GM12878 (cell line): Measurements from ENCODE around the gene NOC4L. TPM values are rescaled to one million over a fixed set of nuclear protein-coding genes. Genes with fewer than 3 reads are reported as not detected.

ENCODE experiments used
- CBX3 ChIP-seq: fragments of 200-600 bp; sonication (generic); IDR thresholded peaks from 2 replicates; pipeline ENCODE4 v1.6.1; 2016; ENCODE audit warnings: low read depth, borderline replicate concordance
- CHD1 ChIP-seq: IDR thresholded peaks from 2 replicates; pipeline ENCODE4 v1.6.1; 2012; ENCODE audit warnings: low read depth, low read length, improper control_type of control experiment
- CHD4 ChIP-seq: fragments of 200-600 bp; sonication (generic); IDR thresholded peaks from 2 replicates; pipeline ENCODE4 v1.6.1; 2016; ENCODE audit warnings: mild to moderate bottlenecking
- EGR1 ChIP-seq, 2 experiments: IDR thresholded peaks; 1 replicate in 1 of 2; 2 replicates in 1 of 2; pipeline ENCODE4 v1.6.1; 2011 to 2012; ENCODE audit warnings: low read depth in 2 of 2, low read length in 2 of 2, borderline replicate concordance in 1 of 2, mild to moderate bottlenecking in 1 of 2, moderate library complexity in 1 of 2
- HDAC2 ChIP-seq: fragments of 200-600 bp; sonication (generic); IDR thresholded peaks from 2 replicates; pipeline ENCODE4 v1.6.1; 2017
- IKZF2 ChIP-seq, 2 experiments: fragments of 450-650 bp; IDR thresholded peaks; 2 replicates each; pipeline ENCODE4 v1.6.1; 2017; ENCODE audit warnings: mild to moderate bottlenecking in 2 of 2, moderate library complexity in 2 of 2
- IRF4 ChIP-seq: IDR thresholded peaks from 2 replicates; pipeline ENCODE4 v1.6.1; 2011; ENCODE audit warnings: low read depth, low read length
- JUND ChIP-seq: IDR thresholded peaks from 2 replicates; pipeline ENCODE4 v1.6.1; 2012; ENCODE audit warnings: low read depth, mild to moderate bottlenecking, low read length, improper control_type of control experiment, moderate library complexity
- KDM1A ChIP-seq: fragments of 200-600 bp; sonication (generic); IDR thresholded peaks from 2 replicates; pipeline ENCODE4 v1.6.1; 2016; ENCODE audit warnings: borderline replicate concordance
- MXI1 ChIP-seq: fragments of 150-350 bp; IDR thresholded peaks from 2 replicates; pipeline ENCODE4 v1.6.1; 2011; ENCODE audit warnings: low read depth, mild to moderate bottlenecking, inconsistent platforms, low read length, improper control_type of control experiment
- NFXL1 ChIP-seq: fragments of 450-650 bp; IDR thresholded peaks from 2 replicates; pipeline ENCODE4 v1.6.1; 2017; ENCODE audit warnings: antibody characterized with exemption, mild to moderate bottlenecking, borderline replicate concordance
- POLR2AphosphoS5 ChIP-seq: IDR thresholded peaks from 2 replicates; pipeline ENCODE4 v1.6.1; 2011; ENCODE audit warnings: mild to moderate bottlenecking, low read length, inconsistent platforms
- SMARCA5 ChIP-seq: fragments of 450-650 bp; IDR thresholded peaks from 2 replicates; pipeline ENCODE4 v1.6.1; 2017; ENCODE audit warnings: mild to moderate bottlenecking
- STAT1 ChIP-seq: fragments of 450-650 bp; conservative IDR thresholded peaks from 2 replicates; pipeline ENCODE4 v1.6.1; 2014; ENCODE audit warnings: antibody characterized with exemption, mild to moderate bottlenecking
- TCF7 ChIP-seq: IDR thresholded peaks from 2 replicates; pipeline ENCODE4 v1.6.1; 2014; ENCODE audit warnings: antibody characterized with exemption, borderline replicate concordance
- ZNF207 ChIP-seq: fragments of 450-650 bp; IDR thresholded peaks from 2 replicates; pipeline ENCODE4 v1.6.1; 2014; ENCODE audit warnings: antibody characterized with exemption, mild to moderate bottlenecking, borderline replicate concordance
- polyA plus RNA-seq, 11 experiments: library from polyadenylated mRNA; depleted of rRNA in 4 of 11; unstranded in 6 of 11; stranded (reverse) in 5 of 11; fragments of >200 nt; fragmentation: Nextera tagmentation in 4 of 11; fragmentation: Illumina TruSeq in 1 of 11; extraction: Ambion mirVana in 4 of 11; extraction: Trizol in 1 of 11; gene quantifications; 1 replicate in 1 of 11; 2 replicates in 10 of 11; pipeline versions ENCODE4 v1.2.1 to v1.2.3, GENCODE V29; 2011 to 2016; ENCODE audit warnings: inconsistent platforms in 2 of 11, missing spikeins in 2 of 11, low read depth in 1 of 11
- total RNA-seq, 4 experiments: library from RNA; depleted of rRNA in 3 of 4; stranded (reverse); fragments of >200 nt in 3 of 4; fragmentation: Illumina TruSeq in 1 of 4; extraction: Trizol in 1 of 4; gene quantifications; 2 replicates each; pipeline versions ENCODE4 v1.2.1 to v1.2.3, GENCODE V29; 2013 to 2021
- TF ChIP-seq, protein P1 (sequence below): IDR thresholded peaks from 2 replicates; pipeline ENCODE4 v1.6.1; 2012; ENCODE audit warnings: low read length, inconsistent platforms
- TF ChIP-seq, protein P2 (sequence below): fragments of 150-350 bp; IDR thresholded peaks from 2 replicates; pipeline ENCODE4 v1.6.1; 2016; ENCODE audit warnings: low read depth, low read length
- TF ChIP-seq, protein P3 (sequence below): IDR thresholded peaks from 2 replicates; pipeline ENCODE4 v1.6.1; 2011; ENCODE audit warnings: low read depth, mild to moderate bottlenecking, low read length, moderate library complexity, borderline replicate concordance; ENCODE audit errors: extremely low read depth
- TF ChIP-seq, protein P4 (sequence below): fragments of 450-650 bp; conservative IDR thresholded peaks from 2 replicates; pipeline ENCODE4 v1.6.1; 2017; ENCODE audit warnings: mild to moderate bottlenecking, moderate library complexity
- TF ChIP-seq, protein P5 (sequence below): fragments of 150-350 bp; IDR thresholded peaks from 2 replicates; pipeline ENCODE4 v1.6.1; 2014; ENCODE audit warnings: mild to moderate bottlenecking, low read depth, low read length

The NOC4L gene
- total and polyA plus RNA-seq, 10 of the 15 experiments (the other 5 are each of a cell fraction or from before 2014, with no cell fraction given): 0.72 to 68.2 (median 15.2) TPM

DNA sequence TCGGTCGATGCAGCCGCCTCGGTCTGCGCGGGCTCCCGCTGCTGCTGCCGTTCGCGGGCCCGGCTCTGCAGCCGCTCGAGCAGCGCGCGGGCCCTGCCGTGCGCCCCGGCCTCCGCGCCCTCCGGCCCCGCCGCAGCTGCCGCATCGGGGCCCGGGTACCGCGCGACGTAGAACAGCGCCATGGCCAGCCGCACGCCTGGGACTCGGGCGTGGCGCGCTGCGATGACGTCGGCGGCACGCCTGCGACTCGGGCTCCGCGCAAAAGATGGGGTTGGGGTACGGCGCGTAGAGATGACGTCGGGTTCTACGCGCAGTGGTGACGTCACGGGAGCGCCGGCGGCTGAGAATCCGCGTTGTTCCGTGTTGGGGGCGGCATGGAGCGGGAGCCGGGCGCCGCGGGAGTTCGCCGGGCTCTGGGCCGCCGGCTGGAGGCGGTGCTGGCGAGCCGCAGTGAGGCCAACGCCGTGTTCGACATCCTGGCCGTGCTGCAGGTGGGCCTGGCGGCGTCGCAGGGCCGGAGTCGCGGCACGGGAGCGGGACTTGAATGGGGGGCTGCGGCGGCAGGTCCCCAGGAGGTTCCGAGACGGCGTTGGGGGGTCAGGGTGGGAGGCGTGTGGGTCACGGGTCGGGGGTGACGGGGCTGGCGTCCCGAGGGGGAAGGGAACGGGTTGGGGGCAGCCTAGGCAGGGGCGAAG lies at the start of gene NOC4L, which contains the start of gene DDX51 (continued):
- TF ChIP-seq, protein P1, sequence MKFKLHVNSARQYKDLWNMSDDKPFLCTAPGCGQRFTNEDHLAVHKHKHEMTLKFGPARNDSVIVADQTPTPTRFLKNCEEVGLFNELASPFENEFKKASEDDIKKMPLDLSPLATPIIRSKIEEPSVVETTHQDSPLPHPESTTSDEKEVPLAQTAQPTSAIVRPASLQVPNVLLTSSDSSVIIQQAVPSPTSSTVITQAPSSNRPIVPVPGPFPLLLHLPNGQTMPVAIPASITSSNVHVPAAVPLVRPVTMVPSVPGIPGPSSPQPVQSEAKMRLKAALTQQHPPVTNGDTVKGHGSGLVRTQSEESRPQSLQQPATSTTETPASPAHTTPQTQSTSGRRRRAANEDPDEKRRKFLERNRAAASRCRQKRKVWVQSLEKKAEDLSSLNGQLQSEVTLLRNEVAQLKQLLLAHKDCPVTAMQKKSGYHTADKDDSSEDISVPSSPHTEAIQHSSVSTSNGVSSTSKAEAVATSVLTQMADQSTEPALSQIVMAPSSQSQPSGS: no peak
- peak; percentile 77 for TF ChIP-seq POLR2AphosphoS5
- no peak for TF ChIP-seq CHD1
- TF ChIP-seq, protein P2, sequence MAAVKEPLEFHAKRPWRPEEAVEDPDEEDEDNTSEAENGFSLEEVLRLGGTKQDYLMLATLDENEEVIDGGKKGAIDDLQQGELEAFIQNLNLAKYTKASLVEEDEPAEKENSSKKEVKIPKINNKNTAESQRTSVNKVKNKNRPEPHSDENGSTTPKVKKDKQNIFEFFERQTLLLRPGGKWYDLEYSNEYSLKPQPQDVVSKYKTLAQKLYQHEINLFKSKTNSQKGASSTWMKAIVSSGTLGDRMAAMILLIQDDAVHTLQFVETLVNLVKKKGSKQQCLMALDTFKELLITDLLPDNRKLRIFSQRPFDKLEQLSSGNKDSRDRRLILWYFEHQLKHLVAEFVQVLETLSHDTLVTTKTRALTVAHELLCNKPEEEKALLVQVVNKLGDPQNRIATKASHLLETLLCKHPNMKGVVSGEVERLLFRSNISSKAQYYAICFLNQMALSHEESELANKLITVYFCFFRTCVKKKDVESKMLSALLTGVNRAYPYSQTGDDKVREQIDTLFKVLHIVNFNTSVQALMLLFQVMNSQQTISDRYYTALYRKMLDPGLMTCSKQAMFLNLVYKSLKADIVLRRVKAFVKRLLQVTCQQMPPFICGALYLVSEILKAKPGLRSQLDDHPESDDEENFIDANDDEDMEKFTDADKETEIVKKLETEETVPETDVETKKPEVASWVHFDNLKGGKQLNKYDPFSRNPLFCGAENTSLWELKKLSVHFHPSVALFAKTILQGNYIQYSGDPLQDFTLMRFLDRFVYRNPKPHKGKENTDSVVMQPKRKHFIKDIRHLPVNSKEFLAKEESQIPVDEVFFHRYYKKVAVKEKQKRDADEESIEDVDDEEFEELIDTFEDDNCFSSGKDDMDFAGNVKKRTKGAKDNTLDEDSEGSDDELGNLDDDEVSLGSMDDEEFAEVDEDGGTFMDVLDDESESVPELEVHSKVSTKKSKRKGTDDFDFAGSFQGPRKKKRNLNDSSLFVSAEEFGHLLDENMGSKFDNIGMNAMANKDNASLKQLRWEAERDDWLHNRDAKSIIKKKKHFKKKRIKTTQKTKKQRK: no peak
- TF ChIP-seq NFXL1: no peak
- no peak for TF ChIP-seq CBX3
- TF ChIP-seq TCF7: no peak
- no peak for TF ChIP-seq KDM1A
- peak; percentile 84; the same call in 1 of the 2 replicates for TF ChIP-seq SMARCA5
- no peak for TF ChIP-seq IKZF2 (IDR thresholded peaks at IDR 0.05)
- TF ChIP-seq, protein P3, sequence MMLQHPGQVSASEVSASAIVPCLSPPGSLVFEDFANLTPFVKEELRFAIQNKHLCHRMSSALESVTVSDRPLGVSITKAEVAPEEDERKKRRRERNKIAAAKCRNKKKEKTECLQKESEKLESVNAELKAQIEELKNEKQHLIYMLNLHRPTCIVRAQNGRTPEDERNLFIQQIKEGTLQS: peak; percentile 98
- TF ChIP-seq STAT1: peak; percentile 95
- TF ChIP-seq IRF4: 0 out of 2 replicates have a peak, but pooled peaks have one; percentile 49
- TF ChIP-seq, protein P4, sequence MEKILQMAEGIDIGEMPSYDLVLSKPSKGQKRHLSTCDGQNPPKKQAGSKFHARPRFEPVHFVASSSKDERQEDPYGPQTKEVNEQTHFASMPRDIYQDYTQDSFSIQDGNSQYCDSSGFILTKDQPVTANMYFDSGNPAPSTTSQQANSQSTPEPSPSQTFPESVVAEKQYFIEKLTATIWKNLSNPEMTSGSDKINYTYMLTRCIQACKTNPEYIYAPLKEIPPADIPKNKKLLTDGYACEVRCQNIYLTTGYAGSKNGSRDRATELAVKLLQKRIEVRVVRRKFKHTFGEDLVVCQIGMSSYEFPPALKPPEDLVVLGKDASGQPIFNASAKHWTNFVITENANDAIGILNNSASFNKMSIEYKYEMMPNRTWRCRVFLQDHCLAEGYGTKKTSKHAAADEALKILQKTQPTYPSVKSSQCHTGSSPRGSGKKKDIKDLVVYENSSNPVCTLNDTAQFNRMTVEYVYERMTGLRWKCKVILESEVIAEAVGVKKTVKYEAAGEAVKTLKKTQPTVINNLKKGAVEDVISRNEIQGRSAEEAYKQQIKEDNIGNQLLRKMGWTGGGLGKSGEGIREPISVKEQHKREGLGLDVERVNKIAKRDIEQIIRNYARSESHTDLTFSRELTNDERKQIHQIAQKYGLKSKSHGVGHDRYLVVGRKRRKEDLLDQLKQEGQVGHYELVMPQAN: peak; percentile 95
- TF ChIP-seq MXI1: peak; percentile 99
- peak; percentile 54 to 80; a peak in 2 of 3 replicates for TF ChIP-seq EGR1 (IDR thresholded peaks at IDR 0.05; ENCODE audit: borderline replicate concordance in 1 of 2, low read depth in 2 of 2, low read length in 2 of 2)
- peak; percentile 58; the same call in 1 of the 2 replicates for TF ChIP-seq JUND
- TF ChIP-seq ZNF207: peak; percentile 94; the same call in 1 of the 2 replicates
- TF ChIP-seq CHD4: no peak
- TF ChIP-seq HDAC2: no peak
- TF ChIP-seq, protein P5, sequence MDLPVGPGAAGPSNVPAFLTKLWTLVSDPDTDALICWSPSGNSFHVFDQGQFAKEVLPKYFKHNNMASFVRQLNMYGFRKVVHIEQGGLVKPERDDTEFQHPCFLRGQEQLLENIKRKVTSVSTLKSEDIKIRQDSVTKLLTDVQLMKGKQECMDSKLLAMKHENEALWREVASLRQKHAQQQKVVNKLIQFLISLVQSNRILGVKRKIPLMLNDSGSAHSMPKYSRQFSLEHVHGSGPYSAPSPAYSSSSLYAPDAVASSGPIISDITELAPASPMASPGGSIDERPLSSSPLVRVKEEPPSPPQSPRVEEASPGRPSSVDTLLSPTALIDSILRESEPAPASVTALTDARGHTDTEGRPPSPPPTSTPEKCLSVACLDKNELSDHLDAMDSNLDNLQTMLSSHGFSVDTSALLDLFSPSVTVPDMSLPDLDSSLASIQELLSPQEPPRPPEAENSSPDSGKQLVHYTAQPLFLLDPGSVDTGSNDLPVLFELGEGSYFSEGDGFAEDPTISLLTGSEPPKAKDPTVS: 0 out of 2 replicates have a peak, but pooled peaks have one; percentile 16
